GM12878 (cell line): ENCODE measurements around the gene DDX20. TPM values are rescaled to one million over a fixed set of nuclear protein-coding genes. Genes with fewer than 3 reads are reported as not detected.

ENCODE experiments used
- ATAC-seq: fragments of 200-7000 bp; cut with Tn5 transposase; 3 replicates; pipeline ENCODE4 v1.9.1; 2020; ENCODE audit warnings: mild to moderate bottlenecking, moderate library complexity
- BruUV-seq: library from RNA; stranded (reverse); fragments of 400-500 nt; replicated peaks from 2 replicates; lab custom pipeline; 2021; lab: Mats Ljungman, UMichigan
- CTCF ChIA-PET: fragments of 300-600 bp; sonication (Branson Sonifier 250); formaldehyde crosslinking; extraction: SDS; loops from one replicate; lab custom pipeline; 2021; ENCODE audit warnings: inconsistent platforms; lab: Yijun Ruan, JAX
- POLR2A ChIA-PET: fragments of 350-600 bp; formaldehyde crosslinking; extraction: SDS; loops from one replicate; lab custom pipeline; 2021; ENCODE audit warnings: inconsistent platforms; lab: Charles Lee
- RAD21 ChIA-PET: fragments of 300-600 bp; sonication (Branson Sonifier 250); formaldehyde crosslinking; loops from one replicate; lab custom pipeline; 2023; ENCODE audit warnings: antibody characterized with exemption; ENCODE audit not compliant: unreplicated experiment; lab: Charles Lee
- SMC1A ChIA-PET: fragments of 300-600 bp; sonication (Branson Sonifier 250); formaldehyde crosslinking; loops from one replicate; lab custom pipeline; 2023; ENCODE audit not compliant: unreplicated experiment, uncharacterized antibody; lab: Charles Lee
- DNase-seq: peaks from one replicate; pipeline ENCODE4 v3.0.0-alpha.2; 2011; ENCODE audit warnings: low read depth, low spot score
- FAIRE-seq: peaks from 3 replicates; lab custom pipeline; 2011; peaks lifted over from hg19 to GRCh38; lab: Jason Lieb, UNC
- H2AFZ ChIP-seq: 2 replicates; pipeline ENCODE4 v1.6.0; 2011; ENCODE audit warnings: low read depth, low read length, control low read depth; ENCODE audit not compliant: control insufficient read depth
- H3K27ac ChIP-seq: 2 replicates; pipeline ENCODE4 v1.5.1; 2011; ENCODE audit warnings: control low read depth; ENCODE audit not compliant: control insufficient read depth, insufficient read depth
- H3K27me3 ChIP-seq, 2 experiments: replicated peaks in 1 of 2; 2 replicates each; pipeline versions ENCODE4 v1.6.0 to v1.6.1; 2011; ENCODE audit warnings: low read length in 1 of 2; ENCODE audit not compliant: control insufficient read depth in 2 of 2, insufficient read depth in 2 of 2
- H3K36me3 ChIP-seq, 2 experiments: 2 replicates each; pipeline ENCODE4 v1.5.1; 2011; ENCODE audit warnings: low read length in 1 of 2; ENCODE audit not compliant: control insufficient read depth in 2 of 2, insufficient read depth in 2 of 2
- H3K4me1 ChIP-seq: 2 replicates; pipeline ENCODE4 v1.6.1; 2011; ENCODE audit warnings: mild to moderate bottlenecking, low read length, moderate library complexity, mixed read lengths; ENCODE audit not compliant: control insufficient read depth, insufficient read depth
- H3K4me2 ChIP-seq: 2 replicates; pipeline ENCODE4 v1.6.0; 2011; ENCODE audit warnings: control low read depth; ENCODE audit not compliant: control insufficient read depth, insufficient read depth
- H3K4me3 ChIP-seq: fragments of 200-600 bp; sonication (generic); 2 replicates; pipeline ENCODE4 v1.5.1; 2016
- H3K79me2 ChIP-seq: 2 replicates; pipeline ENCODE4 v1.6.0; 2011; ENCODE audit warnings: low read length; ENCODE audit not compliant: control insufficient read depth, insufficient read depth
- H3K9ac ChIP-seq: 2 replicates; pipeline ENCODE4 v1.8.0; 2011; ENCODE audit warnings: low read length, control low read depth, mixed read lengths; ENCODE audit not compliant: control insufficient read depth, insufficient read depth
- H3K9me3 ChIP-seq: replicated peaks from 3 replicates; pipeline ENCODE4 v1.5.1; 2011; ENCODE audit warnings: mild to moderate bottlenecking, low read length; ENCODE audit not compliant: control insufficient read depth, insufficient read depth
- H4K20me1 ChIP-seq: 2 replicates; pipeline ENCODE4 v1.6.0; 2011; ENCODE audit not compliant: control insufficient read depth, insufficient read depth
- HCFC1 ChIP-seq: fragments of 150-350 bp; IDR thresholded peaks from 2 replicates; pipeline ENCODE4 v1.6.1; 2014; ENCODE audit warnings: low read length
- MLLT1 ChIP-seq: fragments of 450-650 bp; IDR thresholded peaks from 2 replicates; pipeline ENCODE4 v1.6.1; 2016; ENCODE audit warnings: mild to moderate bottlenecking
- MYB ChIP-seq: fragments of 150-350 bp; IDR thresholded peaks from 2 replicates; pipeline ENCODE4 v1.6.1; 2014; ENCODE audit warnings: mild to moderate bottlenecking, low read depth, low read length, borderline replicate concordance
- NFIC ChIP-seq: IDR thresholded peaks from 2 replicates; pipeline ENCODE4 v1.6.1; 2012; ENCODE audit warnings: low read depth, mild to moderate bottlenecking, inconsistent platforms, low read length, moderate library complexity
- NR2C2 ChIP-seq: IDR thresholded peaks from 2 replicates; pipeline ENCODE4 v1.6.1; 2011; ENCODE audit warnings: borderline replicate concordance, low read depth; ENCODE audit not compliant: control insufficient read depth, insufficient read length
- SMAD5 ChIP-seq: IDR thresholded peaks from 2 replicates; pipeline ENCODE4 v1.6.1; 2016; ENCODE audit warnings: antibody characterized with exemption, low read depth
- YY1 ChIP-seq: IDR thresholded peaks from 2 replicates; pipeline ENCODE4 v1.6.1; 2011; ENCODE audit warnings: low read depth, mild to moderate bottlenecking, low read length
- ZBTB4 ChIP-seq: fragments of 450-650 bp; formaldehyde crosslinking; IDR thresholded peaks from 2 replicates; pipeline ENCODE4 v1.4.0; 2022; ENCODE audit warnings: mild to moderate bottlenecking, moderate library complexity
- ZBTB40 ChIP-seq: fragments of 450-650 bp; IDR thresholded peaks from 2 replicates; pipeline ENCODE4 v1.6.1; 2016; ENCODE audit warnings: mild to moderate bottlenecking, moderate library complexity, borderline replicate concordance
- WGBS: methylation state at CpG from one replicate; pipeline ENCODE4 v1.1.6; 2016; ENCODE audit warnings: low lambda C conversion rate; ENCODE audit not compliant: insufficient replicate concordance, insufficient coverage; ENCODE audit errors: missing lambda C conversion rate; 5-methylcytosine and 5-hydroxymethylcytosine counted together
- in situ Hi-C: fragments of 300-500 bp; cut with MboI; formaldehyde crosslinking; loops from 9 replicates; pipeline ENCODE4 v1.14.3; 2018; ENCODE audit warnings: mixed read lengths
- intact Hi-C: fragments of 100-400 bp; cut with micrococcal nuclease; formaldehyde crosslinking; loops from one replicate; pipeline ENCODE4 v1.14.2; 2022; ENCODE audit not compliant: unreplicated experiment
- polyA plus RNA-seq, 11 experiments: library from polyadenylated mRNA; depleted of rRNA in 4 of 11; unstranded in 6 of 11; stranded (reverse) in 5 of 11; fragments of >200 nt; fragmentation: Nextera tagmentation in 4 of 11; fragmentation: Illumina TruSeq in 1 of 11; extraction: Ambion mirVana in 4 of 11; extraction: Trizol in 1 of 11; gene quantifications; 1 replicate in 1 of 11; 2 replicates in 10 of 11; pipeline versions ENCODE4 v1.2.1 to v1.2.3, GENCODE V29; 2011 to 2016; ENCODE audit warnings: inconsistent platforms in 2 of 11, missing spikeins in 2 of 11, low read depth in 1 of 11
- total RNA-seq, 4 experiments: library from RNA; depleted of rRNA in 3 of 4; stranded (reverse); fragments of >200 nt in 3 of 4; fragmentation: Illumina TruSeq in 1 of 4; extraction: Trizol in 1 of 4; gene quantifications; 2 replicates each; pipeline versions ENCODE4 v1.2.1 to v1.2.3, GENCODE V29; 2013 to 2021

DDX20 gene
- total and polyA plus RNA-seq, 10 of the 15 experiments (the other 5 are each of a cell fraction or from before 2014, with no cell fraction given) = 7.2 to 30.6 (median 25.1) TPM

GRCh38 chr1:111814642-111815041, 58.9 kb downstream of the DDX20 start:
- no peak overlapping the region for H3K4me2 ChIP-seq
- CTCF ChIA-PET = no interaction called here

More at GRCh38 chr1:111814642-111815041, 58.9 kb downstream of the DDX20 start:
- no peaks in the 10 kb centered on the region for H3K9me3 ChIP-seq
- ChIA-PET POLR2A (interaction anchor here (0.6 kb wide), 1 partner anchor 76 kb away, joined by 3 read pairs; no protein-coding TSS in a partner anchor), RAD21 (no interaction called here)
- TF ChIP-seq ZBTB40 (no peak), MYB (no peak), YY1 (no peak), SMAD5 (no peak), NR2C2 (no peak), NFIC (no peak), HCFC1 (no peak), MLLT1 (no peak), ZBTB4 (CRISPR knock-in tag) (no peak)
- TF ChIP-seq, all 136 proteins: peak for 0
- Histone ChIP-seq H3K27ac (no peak overlapping the region), H3K4me1 (no peaks in the 10 kb centered on the region), H3K79me2 (no peaks in the 10 kb centered on the region), H3K4me3 (no peak overlapping the region), H4K20me1 (no peaks in the 10 kb centered on the region), H3K36me3 (no peaks in the 10 kb centered on the region), H2AFZ (no peak overlapping the region), H3K9ac (no peak overlapping the region), H3K27me3 (peaks cover 0 to 6% of the 10 kb centered on the region in 2 experiments)
- ATAC-seq = no peak
- SMC1A ChIA-PET = no interaction called here
- in situ Hi-C loops = no loop called here
- no TSS peak for BruUV-seq
- no peak for DNase-seq
- intact Hi-C loops = no loop called here
- no peak for FAIRE-seq
- 57% methylated on average over 3 of the region's 3 CpGs for WGBS
